ENCODE results near the gene CDH4. TPM values are rescaled to one million over a fixed set of nuclear protein-coding genes. Genes with fewer than 3 reads are reported as not detected.

Gene CDH4
- total RNA-seq, 1 donor from 2014 or later, result 0.06 TPM

DNA sequence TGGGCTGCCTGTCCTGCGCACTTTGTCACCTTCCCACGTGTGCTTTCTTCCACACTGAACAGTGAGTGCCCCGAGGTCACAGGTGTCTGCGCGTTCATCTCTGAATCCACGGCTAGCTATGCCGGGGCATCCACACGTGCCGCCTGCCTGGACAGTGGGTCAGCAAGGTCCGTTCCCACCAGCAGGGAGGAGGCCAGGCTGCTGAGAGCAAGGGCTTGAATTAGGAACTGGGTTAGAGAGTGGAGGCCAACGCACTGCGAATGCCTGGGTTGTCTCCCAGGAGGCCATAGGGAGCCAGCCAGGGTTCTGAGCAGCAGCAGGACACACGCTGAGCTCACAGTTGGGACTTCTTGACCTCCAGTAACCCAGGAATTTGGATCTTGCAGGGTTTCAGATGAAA, 565.5 kb downstream of the CDH4 start:
- intact Hi-C loops (cut with DNase I), result no loop called here
- Histone ChIP-seq H3K27me3 (ENCODE audit: low read depth) (peaks cover 6% of the 10 kb centered on the region), H3K9me3 (no peaks in the 10 kb centered on the region), H3K36me3 (no peaks in the 10 kb centered on the region), H3K4me1 (no peaks in the 10 kb centered on the region), H3K4me3 (no peak overlapping the region), H3K27ac (no peak overlapping the region)
- DNase-seq (peak; percentile 19), ATAC-seq (no peak)
- TF ChIP-seq, protein P1, sequence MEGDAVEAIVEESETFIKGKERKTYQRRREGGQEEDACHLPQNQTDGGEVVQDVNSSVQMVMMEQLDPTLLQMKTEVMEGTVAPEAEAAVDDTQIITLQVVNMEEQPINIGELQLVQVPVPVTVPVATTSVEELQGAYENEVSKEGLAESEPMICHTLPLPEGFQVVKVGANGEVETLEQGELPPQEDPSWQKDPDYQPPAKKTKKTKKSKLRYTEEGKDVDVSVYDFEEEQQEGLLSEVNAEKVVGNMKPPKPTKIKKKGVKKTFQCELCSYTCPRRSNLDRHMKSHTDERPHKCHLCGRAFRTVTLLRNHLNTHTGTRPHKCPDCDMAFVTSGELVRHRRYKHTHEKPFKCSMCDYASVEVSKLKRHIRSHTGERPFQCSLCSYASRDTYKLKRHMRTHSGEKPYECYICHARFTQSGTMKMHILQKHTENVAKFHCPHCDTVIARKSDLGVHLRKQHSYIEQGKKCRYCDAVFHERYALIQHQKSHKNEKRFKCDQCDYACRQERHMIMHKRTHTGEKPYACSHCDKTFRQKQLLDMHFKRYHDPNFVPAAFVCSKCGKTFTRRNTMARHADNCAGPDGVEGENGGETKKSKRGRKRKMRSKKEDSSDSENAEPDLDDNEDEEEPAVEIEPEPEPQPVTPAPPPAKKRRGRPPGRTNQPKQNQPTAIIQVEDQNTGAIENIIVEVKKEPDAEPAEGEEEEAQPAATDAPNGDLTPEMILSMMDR (IDR thresholded peaks at IDR 0.05), result no peak

DNA sequence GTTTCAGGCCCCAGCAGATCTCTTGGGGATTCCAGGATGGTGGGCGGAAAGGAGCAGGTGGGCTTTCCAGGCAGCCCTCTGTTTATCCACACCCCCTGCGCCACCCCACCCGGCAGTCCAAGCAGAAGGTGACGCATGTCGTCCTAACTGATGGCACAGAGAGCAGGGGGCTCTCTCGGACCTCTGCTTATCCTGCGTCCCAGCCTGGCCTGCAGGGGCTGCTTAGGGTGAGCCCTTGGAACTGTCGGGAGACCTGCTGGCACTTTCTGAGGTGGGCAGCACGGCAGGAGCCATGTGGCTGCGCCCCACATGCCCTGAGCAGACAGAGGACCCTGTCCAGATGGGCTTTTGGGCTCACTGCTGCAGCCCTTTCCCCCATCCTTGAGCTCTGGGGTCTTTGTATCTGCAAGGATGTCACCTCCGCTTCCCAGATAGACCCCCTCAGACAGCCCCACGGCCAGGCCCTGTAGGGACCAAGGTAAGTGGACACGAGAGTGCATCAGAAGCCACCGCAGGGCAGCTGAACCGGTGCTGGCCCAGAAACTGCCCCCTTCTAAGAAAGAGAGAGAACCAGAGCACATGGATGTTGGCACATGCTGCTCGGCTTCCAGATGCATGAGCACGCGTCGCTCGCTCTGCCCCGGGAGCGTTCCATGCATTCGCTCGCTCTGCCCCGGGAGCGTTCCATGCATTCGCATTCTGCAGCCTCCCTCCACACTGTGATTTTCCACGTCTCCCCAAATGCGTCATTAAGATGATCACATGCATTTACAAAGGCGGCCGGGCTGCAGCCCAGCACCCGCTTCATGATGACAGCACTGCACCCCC, 566.9 kb downstream of the CDH4 start:
- peaks cover 3% of the 10 kb centered on the region for H3K27me3 ChIP-seq (ENCODE audit: low read depth)
- DNase-seq (peak; percentile 33), ATAC-seq (peak in 1 of 2 donors; percentile 17)
- TF ChIP-seq, protein P1 (IDR thresholded peaks at IDR 0.05), result no peak
- no peak overlapping the region for H3K27ac ChIP-seq
- no peaks in the 10 kb centered on the region for H3K36me3 ChIP-seq
- intact Hi-C loops (cut with DNase I), result no loop called here
- no peaks in the 10 kb centered on the region for H3K4me1 ChIP-seq
- H3K9me3 ChIP-seq, result no peaks in the 10 kb centered on the region
- no peak overlapping the region for H3K4me3 ChIP-seq

DNA sequence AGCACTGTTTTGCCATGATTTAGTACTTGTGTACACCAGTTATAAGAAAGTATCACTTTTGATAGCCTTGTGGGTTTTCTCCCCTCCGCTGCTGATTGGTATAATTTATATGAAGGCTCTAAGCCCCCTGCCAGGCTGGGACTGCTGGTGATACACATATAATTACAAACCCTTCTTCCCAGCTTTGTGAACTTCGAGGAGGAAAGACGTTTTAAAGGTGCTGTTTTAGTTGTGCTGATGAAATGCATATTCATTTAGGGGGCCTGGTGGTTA, 567.4 kb downstream of the CDH4 start:
- Histone ChIP-seq H3K27me3 (ENCODE audit: low read depth) (no peaks in the 10 kb centered on the region), H3K9me3 (no peaks in the 10 kb centered on the region), H3K27ac (no peak overlapping the region), H3K4me1 (no peaks in the 10 kb centered on the region), H3K36me3 (no peaks in the 10 kb centered on the region), H3K4me3 (no peak overlapping the region)
- TF ChIP-seq, protein P1 (IDR thresholded peaks at IDR 0.05), result no peak
- intact Hi-C loops (cut with DNase I), result no loop called here
- ATAC-seq (no peak), DNase-seq (no peak)

DNA sequence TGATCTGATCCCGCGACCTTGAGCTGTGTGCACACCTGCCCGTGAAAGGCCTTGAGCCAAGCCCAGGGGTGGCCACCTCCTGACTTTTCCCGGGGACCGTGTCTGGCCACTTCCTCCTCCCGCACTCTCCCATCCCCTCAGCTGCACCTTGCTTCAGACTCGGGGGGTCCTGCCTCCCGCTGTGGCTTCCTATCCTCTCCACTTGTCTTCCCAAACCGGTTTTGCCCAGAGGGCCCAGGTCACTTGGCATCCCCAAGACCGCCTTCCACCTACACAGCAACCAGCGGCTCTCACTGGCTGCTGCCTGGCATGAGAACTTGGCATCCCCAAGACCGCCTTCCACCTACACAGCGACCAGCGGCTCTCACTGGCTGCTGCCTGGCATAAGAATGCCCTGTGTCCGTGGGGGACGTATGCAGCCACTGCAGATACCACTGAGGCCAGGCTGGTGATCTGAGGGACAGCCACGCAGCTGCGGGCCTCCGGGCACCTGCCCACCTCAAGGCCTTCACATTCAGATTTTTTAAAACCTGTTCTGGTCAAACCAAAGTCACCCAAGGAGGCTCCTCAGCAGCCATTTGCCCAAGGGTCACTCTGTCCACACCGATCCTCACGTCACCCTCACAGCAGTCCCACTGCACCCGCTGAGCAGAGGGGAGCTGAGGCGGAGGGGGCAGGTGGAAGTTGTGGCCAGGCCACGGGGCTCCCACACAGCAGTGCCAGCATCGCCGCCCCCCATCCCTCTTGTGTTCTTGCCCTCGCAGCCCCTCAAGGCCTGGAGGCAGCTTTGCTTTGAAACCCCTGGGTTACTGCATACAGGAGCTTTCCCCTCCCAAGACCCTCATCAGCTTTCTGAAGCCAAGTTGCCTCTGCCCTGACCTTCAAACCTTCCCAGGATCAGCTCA, 568.1 kb downstream of the CDH4 start:
- H3K4me1 ChIP-seq, result no peaks in the 10 kb centered on the region
- TF ChIP-seq, protein P1 (IDR thresholded peaks at IDR 0.05), result no peak
- no peaks in the 10 kb centered on the region for H3K36me3 ChIP-seq
- H3K27me3 ChIP-seq (ENCODE audit: low read depth), result peaks cover 4% of the 10 kb centered on the region
- intact Hi-C loops (cut with DNase I), result no loop called here
- no peak overlapping the region for H3K27ac ChIP-seq
- peak in 1 of 2 donors; percentile 26 for ATAC-seq
- H3K4me3 ChIP-seq, result no peak overlapping the region
- peak; percentile 44 for DNase-seq
- H3K9me3 ChIP-seq, result no peaks in the 10 kb centered on the region

DNA sequence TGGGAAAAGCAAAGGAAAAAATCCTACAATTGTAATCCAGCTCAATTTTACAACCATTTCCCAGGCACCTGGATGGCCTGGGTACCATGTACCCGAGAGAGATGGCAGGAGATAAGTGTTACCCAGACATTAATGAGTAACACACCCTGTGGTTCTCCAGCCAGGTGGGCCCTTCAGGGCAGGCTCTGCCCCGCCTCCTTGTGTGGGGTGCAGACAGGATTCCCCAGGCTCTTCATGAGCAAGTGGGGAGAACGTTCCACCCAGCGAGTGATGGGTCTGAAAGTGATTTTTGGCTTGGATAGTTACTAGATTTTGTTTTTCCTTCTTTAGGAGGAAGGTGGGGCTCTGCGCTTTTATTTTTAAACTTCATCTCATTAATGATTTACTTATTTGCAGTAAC, 569.7 kb downstream of the CDH4 start:
- intact Hi-C loops (cut with DNase I), result no loop called here
- peak; percentile 4 for DNase-seq
- no peaks in the 10 kb centered on the region for H3K4me1 ChIP-seq
- TF ChIP-seq, protein P1 (IDR thresholded peaks at IDR 0.05), result no peak
- H3K27me3 ChIP-seq (ENCODE audit: low read depth), result peaks cover 4% of the 10 kb centered on the region
- ATAC-seq, result no peak
- no peak overlapping the region for H3K4me3 ChIP-seq
- H3K36me3 ChIP-seq, result no peaks in the 10 kb centered on the region
- H3K9me3 ChIP-seq, result no peaks in the 10 kb centered on the region
- no peak overlapping the region for H3K27ac ChIP-seq
